Bone marrow (tissue), 2 donors: ENCODE measurements around the gene MS4A13.
A peak's percentile ranks its signal among the peaks of the same experiment; 100 is the strongest.
"Not testable (repeated sequence)": the region's sequence is repeated elsewhere in the genome, so short reads cannot be mapped to it uniquely, and the experiment has no call there.

Experiments
- DNase-seq, 2 donors: peaks; one replicate each; lab custom pipeline; 2025; lab: John Stamatoyannopoulos, UW

Gene MS4A13

GRCh38 chr11:60530454-60531100, 15.4 kb downstream of the MS4A13 start:
- peak in 1 of 2 donors; percentile 21 for DNase-seq

GRCh38 chr11:60532383-60532782, 17.2 kb downstream of the MS4A13 start:
- not testable (repeated sequence) for DNase-seq

GRCh38 chr11:60538627-60539026, 23.4 kb downstream of the MS4A13 start:
- DNase-seq: not testable (repeated sequence)

- DNase-seq: no peak
Measured at GRCh38 chr11:60544077-60544476, 28.9 kb downstream of the MS4A13 start.

GRCh38 chr11:60561254-60561653, 46.1 kb downstream of the MS4A13 start:
- DNase-seq: no peak

GRCh38 chr11:60563553-60564235, 48.5 kb downstream of the MS4A13 start:
- DNase-seq: no peak

GRCh38 chr11:60566776-60567175, 51.6 kb downstream of the MS4A13 start:
- DNase-seq: peak in 1 of 2 donors; percentile 4

GRCh38 chr11:60570970-60571369, 55.8 kb downstream of the MS4A13 start:
- no peak for DNase-seq

- no peak for DNase-seq
Measured at GRCh38 chr11:60589611-60590010, 74.4 kb downstream of the MS4A13 start.
